Stimulated activated CD4-positive, alpha-beta T cell treated with anti-CD3 and anti-CD28 coated beads, Interleukin-15, amount 100 ng/mL, for 48 hours (primary cell): ENCODE data around the gene PBX1.

Source experiments
- DNase-seq, 2 donors: peaks; one replicate each; pipeline ENCODE4 v3.0.0-alpha.2; 2020; ENCODE audit warnings: low read depth in 2 of 2

The PBX1 gene

GRCh38 chr1:164720440-164721227 lies 161.7 kb downstream of the PBX1 start:
- DNase-seq: no peak

- DNase-seq: no peak
Measured at GRCh38 chr1:164721228-164721496, 162.2 kb downstream of the PBX1 start.

DNA sequence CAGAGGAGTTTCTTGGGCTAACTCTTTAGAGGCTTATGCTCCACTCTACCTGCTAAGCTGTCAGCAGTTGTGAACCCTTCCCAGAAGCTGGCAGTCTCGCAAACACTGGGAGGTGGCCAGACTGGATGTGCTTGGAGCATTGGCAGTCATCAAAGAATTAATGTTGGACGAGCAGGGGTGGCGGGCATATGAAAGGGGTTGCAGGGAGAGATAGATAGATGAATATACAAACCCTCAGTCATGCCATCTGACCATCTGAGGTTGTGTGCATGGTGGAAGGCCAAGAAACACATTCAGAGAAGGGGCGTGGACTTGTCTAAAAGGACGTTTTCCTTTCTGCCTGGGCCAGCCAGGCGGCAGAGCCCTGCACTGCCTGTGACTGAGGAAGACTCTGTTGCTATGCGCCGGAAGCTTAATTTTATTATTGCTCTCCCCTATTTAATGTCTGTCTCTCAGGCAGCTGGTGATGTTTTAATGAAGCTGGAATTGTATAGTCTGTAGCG lies 164.4 kb downstream of the PBX1 start:
- no peak for DNase-seq

GRCh38 chr1:164725401-164725800 lies 166.4 kb downstream of the PBX1 start:
- DNase-seq: no peak

- DNase-seq: no peak
Measured at GRCh38 chr1:164726235-164726634, 167.3 kb downstream of the PBX1 start.

DNA sequence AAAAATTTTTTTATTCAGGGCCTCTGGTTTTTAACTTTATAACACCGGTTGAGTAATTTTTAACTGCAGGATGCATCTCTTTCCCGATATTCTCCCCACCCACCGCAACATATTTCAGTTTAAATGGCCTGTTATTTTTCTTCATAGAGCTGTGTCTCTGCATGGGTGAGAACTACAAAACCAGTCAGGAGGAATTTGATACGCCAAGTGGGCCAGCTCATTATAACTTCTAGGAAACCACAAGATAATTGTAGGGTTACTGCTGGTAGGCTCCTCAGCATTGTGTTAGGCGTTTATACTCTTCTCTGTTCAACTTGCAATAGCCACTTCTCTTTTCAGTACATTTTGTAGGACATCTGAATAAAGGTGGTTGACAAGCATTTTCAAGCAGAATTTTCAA lies 169.7 kb downstream of the PBX1 start:
- no peak for DNase-seq

- no peak for DNase-seq
Measured at GRCh38 chr1:164731161-164731876, 172.3 kb downstream of the PBX1 start.

- no peak for DNase-seq
Measured at GRCh38 chr1:164733070-164733469, 174.1 kb downstream of the PBX1 start.

DNA sequence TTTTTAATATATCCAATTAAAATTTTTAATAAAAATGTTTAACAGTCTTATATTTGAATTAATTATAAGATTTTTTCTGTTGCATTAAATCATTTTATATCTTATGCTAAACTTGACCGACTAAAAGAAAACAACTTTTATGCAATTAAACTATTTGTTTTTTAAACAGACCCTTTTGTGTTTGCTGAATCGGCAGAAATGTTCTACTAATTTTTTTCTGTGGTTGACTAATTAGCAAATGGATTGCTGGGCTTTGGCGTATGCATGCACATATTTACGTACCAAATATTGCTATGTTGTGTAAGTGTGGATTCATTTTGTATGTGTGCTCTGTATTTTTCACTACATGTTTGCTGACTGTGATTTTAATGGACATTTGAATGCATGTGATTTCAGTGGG lies 174.8 kb downstream of the PBX1 start:
- DNase-seq: no peak

GRCh38 chr1:164735315-164736052 lies 176.5 kb downstream of the PBX1 start:
- DNase-seq: no peak

DNA sequence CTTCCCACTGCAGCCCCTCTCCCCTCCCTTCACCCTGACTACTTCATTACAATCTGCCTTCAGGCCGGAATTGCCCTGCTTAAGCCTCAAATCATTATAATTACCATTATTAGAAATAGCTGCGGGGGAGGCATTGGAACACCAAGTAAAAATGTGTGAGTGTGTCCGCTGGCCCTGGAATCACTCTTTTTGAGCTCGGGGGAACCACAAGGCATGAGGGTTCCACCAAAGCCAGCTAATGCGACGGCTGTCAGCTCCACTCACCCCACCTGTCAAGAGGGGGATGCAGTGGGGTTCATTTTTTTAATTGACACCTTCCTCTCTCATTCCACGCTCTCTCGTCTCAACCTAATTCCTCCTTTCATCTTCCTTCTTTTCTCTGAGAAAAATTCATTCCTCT lies 177.2 kb downstream of the PBX1 start:
- DNase-seq: no peak

GRCh38 chr1:164739189-164739588 lies 180.2 kb downstream of the PBX1 start:
- DNase-seq: no peak

GRCh38 chr1:164740000-164740526 lies 181.1 kb downstream of the PBX1 start:
- no peak for DNase-seq

- DNase-seq: no peak
Measured at GRCh38 chr1:164742745-164743144, 183.8 kb downstream of the PBX1 start.

DNA sequence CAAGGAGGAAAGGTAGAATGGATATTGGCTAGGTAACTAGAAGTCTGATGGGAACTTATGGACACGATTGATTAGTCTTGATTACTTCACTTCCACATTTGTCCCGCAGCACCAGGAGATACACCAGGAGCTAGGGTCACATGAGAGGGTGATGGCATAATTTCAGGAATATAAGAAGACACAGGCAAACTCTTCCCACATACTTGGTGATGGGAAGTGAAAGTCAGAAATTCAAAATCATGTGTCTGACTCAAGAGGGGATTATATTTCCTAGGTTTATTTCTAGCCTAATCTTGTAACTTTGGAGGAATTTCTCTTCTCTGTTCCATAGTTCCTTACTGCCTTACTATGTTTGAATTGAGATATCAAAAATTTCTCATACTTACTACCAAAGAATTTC lies 185.0 kb downstream of the PBX1 start:
- no peak for DNase-seq

DNA sequence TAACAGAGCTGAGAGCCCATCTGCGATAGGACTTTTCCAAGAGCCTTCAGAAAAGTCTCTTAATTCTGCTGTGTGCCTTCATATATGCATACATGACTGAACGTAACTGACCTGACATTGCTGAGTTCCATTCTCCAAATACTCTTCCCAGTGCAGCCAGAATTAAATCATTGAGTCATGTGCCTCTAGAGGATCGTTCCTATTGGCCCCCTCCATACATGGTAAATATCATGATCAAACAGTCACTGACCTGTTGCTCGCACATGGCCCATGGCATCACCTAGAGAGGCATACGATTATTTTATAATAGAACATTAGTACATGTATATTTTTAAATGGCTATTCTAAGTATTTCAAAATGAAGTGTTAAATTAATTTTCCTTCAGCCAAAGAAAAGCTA lies 186.8 kb downstream of the PBX1 start:
- DNase-seq: no peak

DNA sequence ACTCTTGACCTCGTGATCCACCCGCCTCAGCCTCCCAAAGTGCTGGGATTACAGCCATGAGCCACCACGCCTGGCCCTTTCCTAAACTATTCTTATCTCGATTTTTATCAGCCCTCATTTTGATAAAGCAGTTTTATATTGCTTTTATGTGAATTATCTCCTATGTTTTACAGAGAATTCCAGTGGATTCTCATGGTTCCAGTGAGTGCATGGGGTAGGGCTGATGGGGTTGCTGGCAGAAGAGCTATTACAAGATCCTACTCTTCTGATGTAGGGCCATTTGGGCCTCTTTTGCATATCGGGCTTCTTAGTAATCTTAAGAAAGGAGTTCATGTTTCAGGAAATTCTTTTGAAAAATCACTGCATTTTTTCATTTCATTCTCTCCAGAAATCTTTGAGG lies 187.6 kb downstream of the PBX1 start:
- DNase-seq: no peak

- DNase-seq: no peak
Measured at GRCh38 chr1:164748253-164748899, 189.4 kb downstream of the PBX1 start.

DNA sequence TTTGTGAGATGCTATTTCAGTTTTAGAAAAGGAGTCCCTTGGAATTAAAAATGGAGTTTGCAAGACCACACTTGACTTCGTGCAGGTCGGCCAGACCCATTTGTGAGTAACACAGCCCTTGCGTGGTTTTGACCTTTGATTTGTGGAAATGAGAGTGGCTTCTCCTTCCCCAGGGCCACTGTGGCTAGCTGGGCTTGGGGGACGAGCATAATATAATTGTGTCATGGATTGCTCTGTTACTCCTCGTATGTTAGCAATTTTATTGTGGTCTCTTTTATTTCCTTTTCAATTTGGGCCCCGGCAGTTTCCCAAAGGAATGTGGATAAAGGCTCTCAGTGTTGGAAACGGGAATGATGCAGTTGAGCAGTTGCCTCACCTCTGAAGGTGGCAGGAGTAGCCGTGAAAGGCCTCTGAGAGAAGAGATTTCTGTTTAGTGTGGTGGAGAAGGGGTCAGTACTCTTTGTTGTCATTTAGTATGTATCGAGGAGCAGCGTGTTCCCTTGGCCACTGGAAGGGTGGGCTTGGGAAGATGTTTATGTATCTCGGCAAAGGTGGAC lies 194.6 kb downstream of the PBX1 start:
- no peak for DNase-seq

- DNase-seq: no peak
Measured at GRCh38 chr1:164754088-164754600, 195.2 kb downstream of the PBX1 start.

GRCh38 chr1:164755690-164756089 lies 196.7 kb downstream of the PBX1 start:
- no peak for DNase-seq
